HEK293T (cell line): Measurements from ENCODE around the gene PF4V1.

Source experiments
- ARNT ChIP-seq: fragments of 450-650 bp; IDR thresholded peaks from 2 replicates; pipeline ENCODE4 v1.6.1; 2017; ENCODE audit warnings: mild to moderate bottlenecking
- BHLHE40 ChIP-seq: fragments of 450-650 bp; IDR thresholded peaks from 2 replicates; pipeline ENCODE4 v1.6.1; 2016; ENCODE audit warnings: mild to moderate bottlenecking, moderate library complexity, borderline replicate concordance
- NFRKB ChIP-seq: fragments of 450-650 bp; IDR thresholded peaks from 2 replicates; pipeline ENCODE4 v1.6.1; 2016; ENCODE audit warnings: mild to moderate bottlenecking, moderate library complexity
- SP1 ChIP-seq: fragments of 450-650 bp; IDR thresholded peaks from 2 replicates; pipeline ENCODE4 v1.6.1; 2017
- SUZ12 ChIP-seq: fragments of 450-650 bp; IDR thresholded peaks from 2 replicates; pipeline ENCODE4 v1.6.1; 2016; ENCODE audit warnings: mild to moderate bottlenecking

GRCh38 chr4:73855406-73855805 lies 2.3 kb downstream of the PF4V1 start:
- no peak for TF ChIP-seq SUZ12
- TF ChIP-seq BHLHE40, result no peak
- no peak for TF ChIP-seq ARNT
- TF ChIP-seq NFRKB, result no peak
- TF ChIP-seq SP1, result no peak
